OCI-LY7 (cell line): ENCODE results near the gene CHRNA5. TPM values are rescaled to one million over a fixed set of nuclear protein-coding genes. Genes with fewer than 3 reads are reported as not detected.

ENCODE experiments used
- BruUV-seq: library from RNA; stranded (reverse); fragments of 400-500 nt; replicated peaks from 2 replicates; lab custom pipeline; 2021; lab: Mats Ljungman, UMichigan
- CTCF ChIA-PET: fragments of 300-600 bp; sonication (Branson Sonifier 250); formaldehyde crosslinking; loops from one replicate; lab custom pipeline; 2022; ENCODE audit warnings: antibody characterized with exemption; ENCODE audit not compliant: unreplicated experiment; lab: Charles Lee
- POLR2A ChIA-PET: fragments of 300-600 bp; sonication (Branson Sonifier 250); formaldehyde crosslinking; loops from one replicate; lab custom pipeline; 2022; ENCODE audit warnings: antibody characterized with exemption; lab: Charles Lee
- DNase-seq: peaks from one replicate; pipeline ENCODE4 v3.0.0-alpha.2; 2015; ENCODE audit warnings: low spot score
- H2AFZ ChIP-seq: fragments of 200-600 bp; sonication (generic), shearing (Covaris generic); 2 replicates; pipeline ENCODE4 v1.6.1; 2014; ENCODE audit warnings: mild to moderate bottlenecking, antibody characterized with exemption, low read length, moderate library complexity
- H3K27ac ChIP-seq: fragments of 200-600 bp; sonication (generic); 2 replicates; pipeline ENCODE4 v1.5.1; 2014; ENCODE audit warnings: mixed run types, low read depth, mild to moderate bottlenecking, moderate library complexity, low read length, inconsistent platforms; ENCODE audit not compliant: poor library complexity, severe bottlenecking
- H3K36me3 ChIP-seq: fragments of 200-600 bp; sonication (generic); 2 replicates; pipeline ENCODE4 v1.6.1; 2014; ENCODE audit warnings: mild to moderate bottlenecking, antibody characterized with exemption, low read length, moderate library complexity, mixed read lengths; ENCODE audit not compliant: insufficient read depth
- H3K4me1 ChIP-seq: fragments of 200-600 bp; sonication (generic); 2 replicates; pipeline ENCODE4 v1.5.1; 2014; ENCODE audit warnings: mild to moderate bottlenecking, low read length; ENCODE audit not compliant: insufficient read depth, poor library complexity, severe bottlenecking
- H3K4me2 ChIP-seq: fragments of 200-600 bp; sonication (generic); 2 replicates; pipeline ENCODE4 v1.6.1; 2014; ENCODE audit warnings: mild to moderate bottlenecking, low read length
- H3K4me3 ChIP-seq: fragments of 200-600 bp; sonication (generic); 2 replicates; pipeline ENCODE4 v1.5.1; 2014; ENCODE audit warnings: mild to moderate bottlenecking, low read depth, low read length; ENCODE audit not compliant: poor library complexity, severe bottlenecking
- H3K79me2 ChIP-seq: fragments of 200-600 bp; sonication (generic); 2 replicates; pipeline ENCODE4 v1.6.1; 2016; ENCODE audit warnings: low read depth, mild to moderate bottlenecking, low read length, moderate library complexity, mixed read lengths; ENCODE audit not compliant: insufficient read depth
- H3K9me2 ChIP-seq: fragments of 200-600 bp; sonication (generic); 2 replicates; pipeline ENCODE4 v1.6.1; 2016; ENCODE audit warnings: mild to moderate bottlenecking, low read length, mixed read lengths; ENCODE audit not compliant: insufficient read depth
- H3K9me3 ChIP-seq: fragments of 200-600 bp; sonication (generic); 2 replicates; pipeline ENCODE4 v1.6.1; 2014; ENCODE audit warnings: mild to moderate bottlenecking, mixed run types, low read length, mixed read lengths
- H4K20me1 ChIP-seq: fragments of 200-600 bp; sonication (generic); 2 replicates; pipeline ENCODE4 v1.6.1; 2014; ENCODE audit warnings: mild to moderate bottlenecking, antibody characterized with exemption, low read length, moderate library complexity, mixed read lengths; ENCODE audit not compliant: insufficient read depth
- EZH2phosphoT487 ChIP-seq: fragments of 200-600 bp; sonication (generic); IDR thresholded peaks from 2 replicates; pipeline ENCODE4 v1.6.1; 2018; ENCODE audit warnings: low read depth, borderline replicate concordance, mild to moderate bottlenecking, mixed run types, antibody characterized with exemption, low read length, moderate library complexity, mixed read lengths
- intact Hi-C: fragments of 100-400 bp; cut with micrococcal nuclease; formaldehyde crosslinking; loops from one replicate; pipeline ENCODE4 v1.10.0; 2022; ENCODE audit not compliant: unreplicated experiment
- total RNA-seq, 2 experiments: library from RNA; depleted of rRNA in 1 of 2; stranded (reverse); fragments of >200 nt in 1 of 2; shearing (Covaris generic) in 1 of 2; gene quantifications; 2 replicates each; pipeline ENCODE4 v1.2.3, GENCODE V29; 2014 to 2022
- TF ChIP-seq, protein P1 (sequence below): fragments of 200-600 bp; sonication (generic); conservative IDR thresholded peaks from 2 replicates; pipeline ENCODE4 v1.5.1; 2014; ENCODE audit warnings: mild to moderate bottlenecking, antibody characterized with exemption, low read length, moderate library complexity, mixed read lengths

The CHRNA5 gene
- total RNA-seq, 2 experiments from 2014 or later = 2.8 to 9.1 TPM

DNA sequence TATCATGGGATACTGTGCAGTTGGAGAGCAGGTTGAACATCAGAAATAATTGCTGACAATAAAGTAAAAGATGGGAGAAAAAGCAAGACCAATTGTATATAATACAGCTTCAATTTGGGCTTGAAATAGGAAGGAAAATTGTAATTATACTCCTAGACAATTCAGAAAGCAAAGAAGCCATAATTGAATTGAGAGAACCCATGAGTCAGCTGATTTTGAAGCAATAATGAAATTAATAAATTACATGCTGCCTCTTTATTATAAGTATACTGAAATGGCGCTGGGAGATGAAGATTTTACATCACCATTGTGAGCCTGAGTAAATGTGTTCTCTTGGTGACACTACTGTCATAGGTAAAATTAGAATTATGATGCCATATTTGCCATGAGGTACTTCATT, 32.3 kb downstream of the CHRNA5 start:
- ChIA-PET CTCF (no interaction called here), POLR2A (no interaction called here)
- no peaks in the 10 kb centered on the region for H3K9me3 ChIP-seq
- H3K4me1 ChIP-seq = no peaks in the 10 kb centered on the region
- TF ChIP-seq EZH2phosphoT487 = no peak
- TF ChIP-seq, protein P1, sequence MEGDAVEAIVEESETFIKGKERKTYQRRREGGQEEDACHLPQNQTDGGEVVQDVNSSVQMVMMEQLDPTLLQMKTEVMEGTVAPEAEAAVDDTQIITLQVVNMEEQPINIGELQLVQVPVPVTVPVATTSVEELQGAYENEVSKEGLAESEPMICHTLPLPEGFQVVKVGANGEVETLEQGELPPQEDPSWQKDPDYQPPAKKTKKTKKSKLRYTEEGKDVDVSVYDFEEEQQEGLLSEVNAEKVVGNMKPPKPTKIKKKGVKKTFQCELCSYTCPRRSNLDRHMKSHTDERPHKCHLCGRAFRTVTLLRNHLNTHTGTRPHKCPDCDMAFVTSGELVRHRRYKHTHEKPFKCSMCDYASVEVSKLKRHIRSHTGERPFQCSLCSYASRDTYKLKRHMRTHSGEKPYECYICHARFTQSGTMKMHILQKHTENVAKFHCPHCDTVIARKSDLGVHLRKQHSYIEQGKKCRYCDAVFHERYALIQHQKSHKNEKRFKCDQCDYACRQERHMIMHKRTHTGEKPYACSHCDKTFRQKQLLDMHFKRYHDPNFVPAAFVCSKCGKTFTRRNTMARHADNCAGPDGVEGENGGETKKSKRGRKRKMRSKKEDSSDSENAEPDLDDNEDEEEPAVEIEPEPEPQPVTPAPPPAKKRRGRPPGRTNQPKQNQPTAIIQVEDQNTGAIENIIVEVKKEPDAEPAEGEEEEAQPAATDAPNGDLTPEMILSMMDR = no peak
- H3K36me3 ChIP-seq = peaks cover 3% of the 10 kb centered on the region; the same call in 1 of the 2 replicates
- no peaks in the 10 kb centered on the region for H3K79me2 ChIP-seq
- H3K4me2 ChIP-seq = no peak overlapping the region
- intact Hi-C loops = no loop called here
- no peak for DNase-seq
- H2AFZ ChIP-seq = no peak overlapping the region
- H3K4me3 ChIP-seq = no peak overlapping the region
- H3K9me2 ChIP-seq = no peaks in the 10 kb centered on the region
- no peaks in the 10 kb centered on the region for H4K20me1 ChIP-seq
- no peak overlapping the region for H3K27ac ChIP-seq
- no TSS peak for BruUV-seq

DNA sequence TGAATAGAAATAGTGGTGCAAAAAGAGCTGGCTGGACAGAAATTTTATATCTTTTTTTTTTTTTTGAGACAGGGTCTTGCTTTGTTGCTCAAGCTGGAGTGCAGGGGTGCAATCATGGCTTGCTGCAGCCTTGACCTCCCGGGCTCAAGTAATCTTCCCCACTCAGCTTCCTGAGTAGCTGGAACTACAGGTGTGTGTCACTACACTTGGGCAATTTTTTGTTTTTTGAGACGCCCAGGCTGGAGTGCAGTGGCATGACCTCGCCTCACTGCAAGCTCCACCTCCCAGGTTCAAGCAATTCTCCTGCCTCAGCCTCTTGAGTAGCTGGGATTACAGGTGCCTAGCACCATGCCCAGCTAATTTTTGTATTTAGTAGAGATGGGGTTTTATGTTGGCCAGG, 33.0 kb downstream of the CHRNA5 start:
- no peak for DNase-seq
- no peaks in the 10 kb centered on the region for H3K9me2 ChIP-seq
- H3K4me3 ChIP-seq = no peak overlapping the region

DNA sequence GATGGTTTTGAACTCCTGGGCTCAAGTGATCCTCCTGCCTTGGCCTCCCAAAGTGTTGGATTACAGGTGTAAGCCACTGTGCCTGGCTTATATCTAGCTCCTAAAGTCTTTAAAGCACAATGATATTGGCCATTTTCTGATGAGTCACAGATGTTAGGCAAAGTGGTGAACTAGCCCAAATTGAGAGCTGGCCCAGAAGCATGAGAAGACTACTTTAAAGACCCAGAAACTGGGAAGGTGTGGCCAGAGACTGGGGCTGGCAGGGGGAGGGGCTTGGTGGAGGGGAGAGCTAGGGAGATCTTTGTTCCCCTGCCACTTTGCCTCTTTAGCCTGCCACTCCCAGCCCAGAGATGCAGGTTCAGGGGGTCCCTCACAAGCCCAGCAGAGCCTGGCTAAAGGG, 33.9 kb downstream of the CHRNA5 start:
- ChIA-PET POLR2A (no interaction called here), CTCF (no interaction called here)
- no peaks in the 10 kb centered on the region for H3K79me2 ChIP-seq
- no peaks in the 10 kb centered on the region for H3K9me2 ChIP-seq
- no peak overlapping the region for H3K4me2 ChIP-seq
- intact Hi-C loops = no loop called here
- H3K4me1 ChIP-seq = no peaks in the 10 kb centered on the region
- BruUV-seq = no TSS peak
- no peaks in the 10 kb centered on the region for H3K9me3 ChIP-seq
- DNase-seq = no peak
- no peak overlapping the region for H3K27ac ChIP-seq
- no peak overlapping the region for H2AFZ ChIP-seq
- no peaks in the 10 kb centered on the region for H4K20me1 ChIP-seq
- H3K4me3 ChIP-seq = no peak overlapping the region
- H3K36me3 ChIP-seq = no peaks in the 10 kb centered on the region
- TF ChIP-seq, protein P1 = no peak
- no peak for TF ChIP-seq EZH2phosphoT487

More for the DNA sequence above, 33.0 kb downstream of the CHRNA5 start:
- ChIA-PET CTCF (no interaction called here), POLR2A (no interaction called here)
- no peak overlapping the region for H3K27ac ChIP-seq
- H3K36me3 ChIP-seq = no peaks in the 10 kb centered on the region
- no peaks in the 10 kb centered on the region for H3K79me2 ChIP-seq
- H3K4me2 ChIP-seq = no peak overlapping the region
- no peaks in the 10 kb centered on the region for H3K4me1 ChIP-seq
- no peaks in the 10 kb centered on the region for H3K9me3 ChIP-seq
- BruUV-seq = no TSS peak
- TF ChIP-seq EZH2phosphoT487 = no peak
- TF ChIP-seq, protein P1 = no peak
- H4K20me1 ChIP-seq = no peaks in the 10 kb centered on the region
- intact Hi-C loops = no loop called here
- H2AFZ ChIP-seq = no peak overlapping the region
